A549 treated with CpdA at 1 μM for 4 hours (cell line): ENCODE results near the gene FBXL16. TPM values are rescaled to one million over a fixed set of nuclear protein-coding genes. Genes with fewer than 3 reads are reported as not detected.

Source experiments
- total RNA-seq: library from RNA; stranded (reverse); fragments of 200-300 nt; extraction: Qiagen RNA extraction; gene quantifications from 5 replicates; pipeline ENCODE4 v1.2.3, GENCODE V29; 2022; ENCODE audit warnings: low read depth

The FBXL16 gene
- 1.8 to 3.2 TPM (median 2.6 TPM) in 5 replicates for total RNA-seq

DNA sequence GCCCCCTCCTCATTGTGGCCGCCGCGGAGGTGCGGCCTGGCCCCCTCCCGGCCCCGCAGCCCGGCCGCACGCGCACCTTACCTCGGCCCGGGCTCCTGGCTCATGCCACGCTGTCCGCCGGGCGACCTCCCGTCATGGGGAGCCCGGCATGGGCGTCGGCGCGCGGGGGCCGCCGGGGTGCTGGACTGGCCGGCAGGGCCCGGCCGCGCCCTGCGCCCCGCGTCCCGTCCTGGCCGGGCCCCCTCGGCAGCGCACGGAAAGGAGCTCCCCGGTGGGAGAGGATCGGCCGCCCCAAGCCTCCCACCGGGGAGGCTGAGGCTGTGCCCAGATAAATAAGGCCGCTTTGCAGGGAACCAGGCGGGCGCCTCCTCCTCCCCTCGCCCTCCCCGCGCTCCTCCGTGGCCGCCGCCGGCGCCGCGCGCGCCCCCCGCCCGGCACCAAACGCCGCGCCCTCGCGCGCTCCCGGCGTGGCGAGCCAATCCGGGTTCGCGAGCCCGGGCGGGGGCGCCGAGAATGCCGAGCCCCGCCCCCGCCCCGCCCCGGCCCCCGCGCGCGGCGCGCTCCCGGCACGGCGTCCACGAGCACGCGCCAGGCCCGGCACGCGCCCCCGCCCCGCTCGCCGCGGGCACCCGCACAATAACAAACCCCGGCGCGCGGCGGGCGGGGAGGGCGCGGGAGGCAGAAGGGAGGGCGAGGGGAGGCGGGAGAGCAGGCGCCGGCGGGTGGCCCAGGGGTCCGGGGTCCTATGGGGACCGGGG is at the start of gene FBXL16:
Gene FBXL16, minus strand, starts transcription at position 371 of the 758 bp plus-strand sequence. CDS start 8,396 bp downstream, outside the sequence.

DNA sequence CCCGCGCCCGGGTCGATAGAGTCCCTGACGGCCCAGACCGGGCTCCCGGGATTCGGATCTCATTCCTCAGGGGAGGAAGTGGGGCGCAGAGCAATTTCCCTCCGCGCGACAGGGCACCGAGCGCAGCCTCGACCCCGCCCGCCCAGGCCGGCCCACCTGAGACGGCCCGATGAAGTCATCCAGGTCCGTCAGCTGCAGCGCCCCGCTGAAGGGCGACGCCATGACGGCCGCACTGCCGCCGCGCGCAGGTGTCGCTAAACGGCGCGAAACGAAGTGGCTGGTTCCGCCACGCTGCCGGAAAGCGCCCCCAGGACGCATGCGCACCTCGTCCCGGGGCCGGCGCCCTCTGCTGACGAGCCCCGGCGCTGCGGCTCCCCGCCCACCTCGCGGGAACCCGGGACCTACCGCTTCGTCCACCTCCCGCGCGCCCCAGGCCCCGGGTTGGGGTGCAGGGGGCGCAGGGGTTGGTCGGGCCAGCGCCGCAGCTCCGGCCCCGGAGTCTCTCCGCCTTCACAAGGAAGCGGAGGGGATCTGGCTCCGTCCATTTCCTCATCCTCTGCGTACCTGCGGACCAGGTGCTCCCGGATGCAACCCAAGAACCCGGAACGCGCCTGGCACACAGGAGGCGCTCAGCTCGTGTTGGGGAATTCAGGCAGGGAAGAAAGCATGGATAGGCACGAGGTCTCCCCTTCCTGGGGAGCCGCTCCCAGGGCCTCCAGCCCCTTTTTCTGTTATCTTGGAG is 35.3 kb upstream of the FBXL16 start, which contains the start of gene CIAO3:
Gene CIAO3, minus strand, starts transcription at position 234 of the 742 bp plus-strand sequence. Its CDS starts 12 bp downstream, at position 222.

GRCh38 chr16:726438-727290 is 21.1 kb upstream of the FBXL16 start, which contains the start of the genes CCDC78 and HAGHL:
Gene CCDC78, minus strand, starts transcription at chr16:726443. Its CDS starts 76 bp downstream, at chr16:726367.
Gene HAGHL, plus strand, starts transcription at chr16:727106. Its CDS starts 404 bp downstream, at chr16:727510.

GRCh38 chr16:720990-721764 is 15.6 kb upstream of the FBXL16 start, which contains the start of gene ANTKMT:
Gene ANTKMT, plus strand, starts transcription at chr16:721146. Its CDS starts 129 bp downstream, at chr16:721275.

DNA sequence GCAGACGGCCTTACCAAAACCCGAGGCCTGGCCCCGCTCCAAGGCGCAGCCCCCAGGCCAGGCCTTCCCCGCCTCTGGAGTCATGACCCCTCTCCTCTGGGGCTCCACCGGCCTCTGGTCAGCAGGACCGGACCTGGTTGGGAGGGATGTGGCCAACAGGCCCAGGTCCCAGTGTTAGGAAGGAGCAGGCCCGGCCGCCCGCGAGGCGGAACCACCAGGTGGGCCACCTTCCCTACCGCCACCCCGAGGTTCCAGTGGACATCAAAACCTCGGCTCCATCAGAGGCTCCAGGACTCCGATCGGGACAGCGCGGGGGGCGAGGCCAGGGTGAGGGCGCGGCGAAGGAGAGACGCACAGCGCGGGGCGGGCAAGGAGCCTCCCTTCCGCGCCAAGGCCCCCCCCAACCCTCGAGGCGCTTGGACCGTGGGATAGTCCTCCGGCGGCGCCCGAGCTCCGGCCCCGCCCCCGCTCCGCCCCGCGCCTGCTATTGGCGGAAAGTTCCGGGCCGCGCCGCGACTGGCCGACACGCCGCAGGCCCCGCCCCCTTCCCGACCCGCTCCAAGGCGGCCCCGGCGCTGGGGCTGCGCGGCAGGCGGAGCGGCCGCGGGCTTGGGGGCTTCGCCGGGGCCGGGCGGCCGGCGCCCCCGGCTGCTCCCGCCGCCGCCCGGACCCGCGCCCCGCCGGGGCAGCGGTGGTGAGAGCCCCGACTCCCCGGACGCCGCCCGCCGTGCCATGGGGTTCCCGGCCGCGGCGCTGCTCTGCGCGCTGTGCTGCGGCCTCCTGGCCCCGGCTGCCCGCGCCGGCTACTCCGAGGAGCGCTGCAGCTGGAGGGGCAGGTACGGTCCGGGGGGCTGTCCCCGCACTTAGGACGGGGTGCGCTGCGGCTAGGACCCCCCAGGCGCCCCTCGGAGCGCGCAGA is 9.2 kb upstream of the FBXL16 start, which contains the start of gene METRN:
Gene METRN, plus strand, starts transcription at position 561 of the 919 bp plus-strand sequence. Its CDS starts 172 bp downstream, at position 733.

DNA sequence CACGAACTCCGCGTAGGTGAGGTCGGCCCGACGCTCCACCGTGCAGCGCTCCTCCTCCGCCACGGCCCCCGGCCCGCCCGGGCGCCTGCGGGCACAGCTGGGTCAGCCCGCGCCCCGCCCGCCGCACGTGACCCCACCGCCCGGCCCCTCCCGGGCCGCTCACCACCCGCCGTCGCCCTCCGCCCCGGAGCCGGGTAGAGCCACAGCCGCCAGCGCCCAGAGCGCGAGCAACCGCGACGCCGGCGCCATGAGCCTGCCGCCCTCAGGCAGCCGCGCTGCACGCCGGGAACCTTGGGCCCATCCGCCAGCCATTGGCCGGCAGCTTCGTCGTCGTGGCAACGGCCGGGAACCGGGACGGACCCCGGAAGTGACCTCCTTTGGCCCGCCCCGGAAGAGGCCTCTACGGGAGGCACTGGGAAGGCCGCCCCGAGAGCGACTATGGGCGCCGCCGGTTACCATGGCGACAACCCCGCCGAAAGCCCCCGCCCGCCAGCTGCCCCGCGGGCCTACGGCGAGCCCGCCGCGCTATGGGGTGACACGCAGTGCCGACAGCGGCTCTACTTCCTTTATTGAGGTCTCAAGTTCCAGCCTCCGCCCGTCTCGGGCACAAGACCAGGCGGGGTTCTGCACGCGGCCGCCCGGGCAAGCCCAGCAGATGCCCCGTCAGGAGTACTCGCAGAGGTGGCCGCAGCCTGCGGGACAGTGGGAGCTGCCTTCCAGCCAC is 21.4 kb downstream of the FBXL16 start, which contains the start of gene JMJD8:
Gene JMJD8, minus strand, starts transcription at position 264 of the 724 bp plus-strand sequence. Its CDS starts 15 bp downstream, at position 249.

DNA sequence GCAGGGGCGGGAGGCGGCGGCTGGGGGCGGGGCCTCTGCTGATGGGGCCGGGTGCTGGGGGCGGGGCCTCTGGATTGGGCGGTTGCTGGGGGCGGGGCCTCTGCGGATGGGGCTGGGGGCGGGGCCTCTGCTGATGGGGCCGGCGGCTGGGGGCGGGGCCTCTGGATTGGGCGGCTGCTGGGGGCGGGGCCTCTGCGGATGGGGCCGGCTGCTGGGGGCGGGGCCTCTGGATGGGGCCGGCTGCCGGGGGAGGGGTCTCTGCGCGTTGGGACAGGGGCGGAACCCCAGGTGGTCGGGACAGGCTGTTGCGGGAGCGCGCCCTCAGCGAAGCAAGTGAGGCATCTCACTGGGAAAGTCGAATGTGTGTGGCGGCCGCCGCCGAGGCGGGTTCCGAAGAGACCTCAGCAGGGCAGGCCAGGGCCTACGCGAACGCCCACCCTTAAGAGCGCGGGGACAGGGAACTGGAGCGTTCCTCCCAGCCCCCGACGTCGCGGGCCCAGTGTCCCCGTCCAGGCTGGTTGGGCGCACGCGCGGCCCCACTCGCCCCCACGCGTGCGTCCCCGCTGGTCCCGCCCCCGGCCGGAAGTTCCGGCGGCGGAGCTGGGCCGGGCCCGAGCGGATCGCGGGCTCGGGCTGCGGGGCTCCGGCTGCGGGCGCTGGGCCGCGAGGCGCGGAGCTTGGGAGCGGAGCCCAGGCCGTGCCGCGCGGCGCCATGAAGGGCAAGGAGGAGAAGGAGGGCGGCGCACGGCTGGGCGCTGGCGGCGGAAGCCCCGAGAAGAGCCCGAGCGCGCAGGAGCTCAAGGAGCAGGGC is 25.6 kb downstream of the FBXL16 start, which contains the start of gene STUB1:
Gene STUB1, plus strand, starts transcription at position 597 of the 811 bp plus-strand sequence. Its CDS starts 116 bp downstream, at position 713.

DNA sequence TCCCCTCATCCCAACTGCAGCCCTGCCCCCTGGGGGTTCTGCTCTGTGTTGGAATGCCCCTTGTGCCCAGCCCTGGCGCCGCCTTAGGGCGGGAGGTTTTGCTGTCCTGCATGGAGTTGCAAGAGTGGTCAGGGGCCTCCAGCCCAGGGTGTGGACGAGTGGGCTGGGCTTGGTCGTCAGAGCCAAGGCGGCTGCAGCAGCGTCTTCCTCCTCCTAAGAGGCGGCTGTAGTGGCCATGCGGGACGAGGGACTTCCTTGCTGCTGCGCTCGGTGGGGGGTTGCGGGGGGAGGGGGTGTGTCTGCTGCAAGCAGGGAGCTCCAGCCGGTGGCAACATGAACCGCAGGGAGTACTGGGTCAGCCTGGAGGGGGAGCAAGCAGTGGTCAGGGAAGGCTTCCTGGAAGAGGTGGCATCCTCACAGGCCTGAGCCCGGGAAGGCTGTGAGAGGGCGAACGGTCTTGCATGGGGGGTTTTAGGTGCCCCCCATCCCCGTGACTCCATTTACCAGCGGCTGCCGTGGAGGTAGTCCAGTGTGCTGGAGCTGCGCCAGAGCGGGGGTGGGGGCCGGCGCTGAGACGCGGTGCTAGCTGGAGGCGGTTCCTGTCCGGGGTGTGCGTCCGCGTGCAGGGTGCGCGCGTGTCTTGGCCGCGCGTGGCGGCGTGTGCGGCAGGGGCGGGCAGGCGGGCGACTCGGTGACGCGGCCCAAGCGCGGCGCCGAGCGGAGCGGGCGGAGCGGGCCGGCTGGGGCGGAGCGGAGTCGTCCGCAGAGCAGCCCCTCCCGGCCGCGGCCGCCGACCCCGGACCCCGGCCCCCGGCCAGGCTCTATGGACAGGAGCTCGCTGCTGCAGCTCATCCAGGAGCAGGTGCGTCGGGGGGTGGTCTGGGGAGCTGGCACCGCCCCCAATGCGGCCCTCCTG is 30.4 kb downstream of the FBXL16 start, which contains the start of gene RHBDL1:
Gene RHBDL1, plus strand, starts transcription at position 704 of the 916 bp plus-strand sequence. Its CDS starts 120 bp downstream, at position 824.

GRCh38 chr16:667780-668518 is 37.7 kb downstream of the FBXL16 start, which contains the start of gene RHOT2:
Gene RHOT2, plus strand, starts transcription at chr16:668132. Its CDS starts 68 bp downstream, at chr16:668200.

DNA sequence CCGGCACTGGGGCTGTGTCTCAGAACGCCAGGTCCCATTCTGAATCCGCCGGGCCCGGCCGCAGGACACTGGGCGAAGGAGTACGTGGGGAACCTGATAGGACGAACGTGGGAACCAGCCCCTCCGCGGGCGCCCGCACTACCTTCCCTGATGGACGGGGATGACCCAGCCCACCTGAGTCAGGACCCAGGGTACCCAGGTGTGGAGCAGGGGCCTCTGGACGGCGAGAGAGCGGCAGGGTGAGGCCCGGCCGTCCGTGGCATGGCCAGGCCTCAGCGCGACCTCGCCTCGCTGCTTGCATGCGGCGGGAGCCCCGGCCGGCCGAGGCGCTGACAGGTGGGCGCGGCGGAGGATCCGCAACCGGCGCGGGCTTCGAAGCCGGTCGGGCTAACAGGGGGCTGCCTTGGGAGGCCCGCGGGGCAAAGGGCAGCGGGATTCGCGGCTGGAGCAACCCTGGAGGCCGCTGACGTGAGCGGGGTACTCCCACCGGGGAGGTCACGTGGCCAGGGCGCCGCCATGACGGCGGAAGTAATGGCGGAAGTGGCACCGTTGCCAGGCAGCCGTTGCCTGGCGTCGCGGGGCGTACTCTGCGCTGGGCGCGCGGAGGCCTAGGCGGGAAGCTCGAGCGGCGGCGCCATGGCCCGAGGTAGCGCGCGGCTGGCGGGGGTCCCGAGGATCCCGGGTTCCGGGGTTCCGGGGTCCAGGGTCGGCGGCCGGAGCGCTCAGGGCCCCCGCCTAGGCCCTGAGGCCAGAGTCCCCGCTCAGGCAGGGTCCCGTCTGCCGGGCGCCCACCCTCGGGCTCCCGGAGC is 56.6 kb downstream of the FBXL16 start, which contains the start of gene WDR90:
Gene WDR90, plus strand, starts transcription at position 585 of the 809 bp plus-strand sequence. Its CDS starts 52 bp downstream, at position 637.

Other genes with a start within 250 kb of the FBXL16 start
- gene CAPN15, start 178.1 kb downstream of the FBXL16 start, total RNA-seq = 45.7 to 81.9 TPM (median 75.8 TPM) in 5 replicates
- 0.08 to 0.20 TPM (median 0.09 TPM) in 3 of 5 replicates, not detected in the others for gene PRR35, start 145.4 kb downstream of the FBXL16 start, total RNA-seq
- 0.12 to 0.23 TPM (median 0.21 TPM) in 5 replicates for gene NHLRC4, start 138.8 kb downstream of the FBXL16 start, total RNA-seq
- gene PIGQ, start 135.8 kb downstream of the FBXL16 start, total RNA-seq = 28.6 to 41.6 TPM (median 36.3 TPM) in 5 replicates
- 13.7 to 19.3 TPM (median 16.9 TPM) in 5 replicates for gene RAB40C, start 115.7 kb downstream of the FBXL16 start, total RNA-seq
- 0.13 to 0.23 TPM (median 0.16 TPM) in 4 of 5 replicates, not detected in the other for gene WFIKKN1, start 74.8 kb downstream of the FBXL16 start, total RNA-seq
- gene METTL26, start 69.5 kb downstream of the FBXL16 start, total RNA-seq = 70.5 to 143 TPM (median 129 TPM) in 5 replicates
- 18.7 to 43.8 TPM (median 40.3 TPM) in 5 replicates for gene MCRIP2, start 64.0 kb downstream of the FBXL16 start, total RNA-seq
- gene WDR90, start 56.4 kb downstream of the FBXL16 start, total RNA-seq = 16.8 to 31.5 TPM (median 24.8 TPM) in 5 replicates
- gene RHOT2, start 37.7 kb downstream of the FBXL16 start, total RNA-seq = 66.4 to 97.4 TPM (median 83.6 TPM) in 5 replicates
- 1.0 to 1.6 TPM (median 1.5 TPM) in 5 replicates for gene RHBDL1, start 30.1 kb downstream of the FBXL16 start, total RNA-seq
- gene STUB1, start 25.4 kb downstream of the FBXL16 start, total RNA-seq = 78.9 to 127 TPM (median 111 TPM) in 5 replicates
- gene JMJD8, start 21.5 kb downstream of the FBXL16 start, total RNA-seq = 68.3 to 83.7 TPM (median 79.8 TPM) in 5 replicates
- 4.9 to 7.4 TPM (median 6.3 TPM) in 5 replicates for gene WDR24, start 15.4 kb downstream of the FBXL16 start, total RNA-seq
- 64.1 to 206 TPM (median 188 TPM) in 5 replicates for gene METRN, start 9.3 kb upstream of the FBXL16 start, total RNA-seq
- gene ANTKMT, start 15.3 kb upstream of the FBXL16 start, total RNA-seq = 25.8 to 60.1 TPM (median 55.1 TPM) in 5 replicates
- gene CCDC78, start 20.6 kb upstream of the FBXL16 start, total RNA-seq = 3.7 to 7.1 TPM (median 5.7 TPM) in 5 replicates
- gene HAGHL, start 21.3 kb upstream of the FBXL16 start, total RNA-seq = 13.4 to 18.6 TPM (median 16.8 TPM) in 5 replicates
- 16.7 to 26.8 TPM (median 22.7 TPM) in 5 replicates for gene CIAO3, start 35.2 kb upstream of the FBXL16 start, total RNA-seq
- 1.4 to 3.1 TPM (median 2.8 TPM) in 5 replicates for gene MSLN, start 54.9 kb upstream of the FBXL16 start, total RNA-seq
- 31.5 to 55.5 TPM (median 49.7 TPM) in 5 replicates for gene RPUSD1, start 82.6 kb upstream of the FBXL16 start, total RNA-seq
- gene CHTF18, start 82.8 kb upstream of the FBXL16 start, total RNA-seq = 15.2 to 30.0 TPM (median 23.2 TPM) in 5 replicates
- gene GNG13, start 94.9 kb upstream of the FBXL16 start, total RNA-seq = not detected in 5 replicates